Measurements from ENCODE around the gene BST1.

Gene BST1

DNA sequence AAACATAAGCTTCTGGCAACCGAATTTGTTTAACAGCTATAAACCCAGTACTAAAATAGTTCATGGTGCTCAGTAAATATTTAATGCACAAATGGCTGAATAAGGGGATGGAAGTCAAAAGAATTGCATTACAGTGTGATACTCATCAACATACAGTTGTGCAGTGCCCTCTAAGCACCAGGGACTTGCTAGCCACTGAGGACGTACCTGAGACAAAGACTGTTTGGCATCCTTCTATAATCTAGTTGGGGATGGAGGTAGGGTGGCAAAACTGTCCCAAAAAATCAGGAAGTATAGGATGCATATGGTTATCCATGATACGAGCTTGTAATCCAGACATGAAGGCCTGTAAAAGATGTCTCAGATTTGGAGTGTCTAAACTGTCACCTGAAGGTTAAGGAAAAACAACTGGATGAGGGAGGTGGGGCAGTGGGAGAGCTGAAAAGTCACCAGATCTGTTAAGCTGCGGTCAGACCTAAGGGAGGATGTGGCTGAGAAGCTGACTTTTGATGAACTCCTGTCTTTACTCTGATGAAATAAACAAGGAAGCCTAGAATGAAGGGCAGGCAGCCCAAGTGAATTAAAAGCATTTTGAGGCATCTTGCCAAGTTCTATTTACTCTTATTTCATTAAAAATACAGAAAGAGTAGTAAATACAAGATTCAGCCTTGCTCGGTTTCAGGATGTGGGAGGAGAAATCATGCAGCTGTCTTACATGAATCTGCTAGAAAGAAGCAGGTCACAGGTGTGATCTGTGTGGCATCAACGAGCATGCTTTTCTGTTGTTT, 63.2 kb downstream of the BST1 start:
- peak; percentile 98 for DNase-seq (ENCODE audit: low read depth, low spot score)
- peak overlapping the region; percentile 7; the same call in 1 of the 2 replicates for H3K4me3 ChIP-seq (ENCODE audit: low read length)

DNA sequence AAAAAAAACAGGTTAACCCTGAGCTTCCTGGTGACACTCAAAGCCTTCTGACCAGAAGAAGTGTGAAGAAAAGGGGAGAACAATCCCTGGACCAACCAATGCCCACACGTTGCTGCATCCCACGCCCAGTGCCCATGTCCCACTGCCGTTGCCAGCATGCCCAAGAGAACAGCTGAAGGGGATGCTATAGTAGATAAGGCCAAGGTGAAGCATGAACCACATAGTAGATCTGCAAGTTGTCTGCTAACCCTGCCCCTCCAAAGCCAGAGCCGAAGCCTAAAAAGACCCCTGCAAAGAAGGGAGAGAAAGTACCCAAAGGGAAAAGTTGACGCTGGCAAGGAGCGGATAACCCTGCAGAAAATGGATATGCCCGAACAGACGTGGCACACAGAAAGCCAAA, 64.0 kb downstream of the BST1 start:
- DNase-seq (ENCODE audit: low read depth, low spot score), result no peak
- H3K4me3 ChIP-seq (ENCODE audit: low read length), result no peak overlapping the region

DNA sequence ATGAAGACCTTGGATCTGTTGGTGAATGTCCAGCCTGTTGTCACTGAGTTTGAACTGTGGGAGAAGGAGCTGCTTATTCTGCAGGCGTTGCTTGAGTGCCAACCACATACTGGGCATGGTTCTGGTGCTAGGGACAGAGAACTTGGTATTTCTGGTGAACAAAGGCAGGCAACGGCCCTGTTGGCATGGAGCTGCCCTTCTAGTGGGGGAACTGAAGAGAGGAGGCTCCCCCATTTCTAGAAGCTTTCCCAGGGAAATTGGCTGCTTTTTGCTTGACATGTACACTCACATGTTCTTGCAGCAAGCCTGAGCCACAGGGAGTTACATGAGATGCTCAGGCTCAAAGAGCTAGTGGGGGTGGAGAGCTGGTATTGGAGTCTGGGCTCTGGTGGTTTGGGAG, 66.3 kb downstream of the BST1 start:
- no peak for DNase-seq (ENCODE audit: low read depth, low spot score)
- no peak overlapping the region for H3K4me3 ChIP-seq (ENCODE audit: low read length)

DNA sequence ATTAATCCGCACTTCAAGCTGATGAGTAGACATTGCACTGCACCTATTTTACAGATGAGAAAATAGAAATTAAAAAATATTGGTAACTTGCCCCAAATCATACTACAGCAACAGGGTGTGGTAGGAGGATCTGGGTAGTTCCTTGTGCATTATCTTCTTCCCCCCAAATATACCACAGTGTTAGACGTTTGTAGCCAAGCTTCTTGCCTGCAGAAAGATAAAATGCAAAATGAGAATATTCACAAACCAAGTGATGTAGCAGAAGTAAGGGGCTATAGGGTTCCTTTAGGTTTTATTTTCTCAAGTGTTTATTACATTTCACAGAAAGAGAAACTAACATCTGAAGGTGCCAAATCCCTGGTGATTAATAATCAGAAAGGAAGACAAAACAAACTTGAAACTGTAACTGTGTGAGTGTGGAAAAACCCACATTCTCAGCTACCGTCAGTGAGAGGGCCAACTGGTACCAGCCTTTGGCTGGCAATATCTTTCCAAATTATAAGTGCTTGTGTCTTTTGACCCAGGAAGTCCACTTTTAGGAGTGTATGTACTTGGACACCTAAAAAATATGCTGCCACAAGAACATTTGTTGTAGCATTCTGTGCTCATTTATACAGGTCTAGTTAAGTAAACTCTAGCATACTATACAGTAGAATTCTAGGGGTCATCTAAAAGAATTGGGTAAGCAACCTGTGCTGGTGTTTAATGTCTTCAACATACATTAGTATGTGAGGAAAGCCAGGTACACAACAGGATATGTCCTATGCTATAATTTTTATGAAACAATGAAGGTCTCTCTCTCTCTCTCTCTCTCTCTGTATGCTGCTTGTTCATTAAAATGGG, 68.6 kb downstream of the BST1 start:
- no peak for DNase-seq (ENCODE audit: low read depth, low spot score)
- H3K4me3 ChIP-seq (ENCODE audit: low read length), result no peak overlapping the region

DNA sequence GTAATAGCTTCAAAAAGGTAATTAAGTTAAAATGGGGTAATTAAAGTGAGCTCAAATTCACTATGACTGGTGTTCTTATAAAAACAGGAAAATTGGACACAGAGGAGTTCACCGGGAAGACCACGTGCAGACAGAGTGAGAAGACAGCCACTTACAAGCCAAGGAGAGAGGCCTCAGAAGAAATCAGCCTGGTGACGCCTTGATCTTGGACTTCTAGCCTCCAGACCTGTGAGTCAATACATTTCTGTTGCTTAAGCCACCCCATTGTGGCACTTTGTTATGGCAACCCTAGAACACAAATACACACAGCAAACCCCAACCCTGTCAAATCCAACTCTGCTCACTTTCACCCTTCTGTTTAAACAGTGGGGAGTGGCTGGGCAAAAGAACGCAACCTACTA, 71.2 kb downstream of the BST1 start:
- no peak overlapping the region for H3K4me3 ChIP-seq (ENCODE audit: low read length)
- DNase-seq (ENCODE audit: low read depth, low spot score), result no peak

DNA sequence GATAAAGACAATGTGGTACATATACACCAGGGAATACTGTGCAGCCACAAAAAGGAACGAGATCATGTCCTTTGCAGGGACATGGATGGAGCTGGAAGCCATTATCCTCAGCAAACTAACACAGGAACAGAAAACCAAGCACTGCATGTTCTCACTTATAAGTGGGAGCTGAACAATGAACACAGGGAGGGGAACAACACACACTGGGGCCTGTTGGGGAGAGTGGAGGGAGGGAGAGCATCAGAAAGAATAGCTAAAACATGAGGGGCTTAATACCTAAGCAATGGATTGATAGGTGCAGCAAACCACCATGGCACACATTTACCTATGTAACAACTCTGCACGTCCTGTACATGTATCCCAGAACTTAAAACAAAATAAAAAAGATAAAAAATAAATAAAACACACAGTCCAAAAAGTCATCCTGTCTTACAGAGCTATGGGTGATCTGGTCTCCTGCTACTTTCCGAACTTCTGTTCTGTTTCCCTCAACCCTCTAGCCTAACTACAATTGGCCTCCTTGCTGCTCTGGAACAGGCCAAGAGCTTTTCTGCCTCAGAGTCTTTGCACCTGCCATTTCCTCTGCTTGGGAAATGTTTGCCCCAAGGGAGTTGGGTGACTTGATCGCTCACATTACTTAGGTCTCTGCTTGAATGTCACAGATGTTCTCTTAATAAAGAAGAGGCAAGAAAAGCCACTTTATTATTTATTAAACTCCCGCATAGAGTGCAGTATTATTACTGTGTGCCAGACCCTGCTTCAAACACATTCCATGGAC, 74.2 kb downstream of the BST1 start:
- H3K4me3 ChIP-seq (ENCODE audit: low read length), result no peak overlapping the region
- no peak for DNase-seq (ENCODE audit: low read depth, low spot score)

DNA sequence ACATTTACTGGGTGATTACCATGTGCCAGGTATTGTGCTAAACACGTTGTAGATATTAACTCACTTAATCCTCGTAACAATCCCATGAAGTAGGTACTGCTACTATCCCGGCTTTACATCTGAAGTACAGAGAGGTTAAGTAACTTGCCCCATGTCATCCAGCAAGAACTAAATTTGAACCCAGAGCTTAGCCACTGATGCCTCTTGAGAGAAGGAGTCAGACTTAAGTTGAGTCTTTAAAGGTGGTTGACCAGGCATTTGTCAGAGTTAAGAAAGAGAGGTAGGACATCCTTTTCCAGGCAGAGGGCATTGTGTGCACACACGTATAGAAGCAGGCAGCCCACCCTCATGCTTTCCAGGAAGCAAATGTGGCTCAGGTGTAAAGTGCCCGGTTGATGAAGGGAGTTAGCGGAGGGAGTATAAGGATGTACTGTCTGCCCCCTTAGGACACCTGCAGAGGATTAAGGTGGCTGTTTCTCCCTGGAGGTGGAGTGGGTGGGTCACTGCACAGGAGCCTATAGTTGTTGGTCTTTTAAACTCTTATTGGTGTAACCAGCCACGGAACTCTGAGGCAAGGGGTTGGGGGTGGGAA, 74.9 kb downstream of the BST1 start:
- H3K4me3 ChIP-seq (ENCODE audit: low read length), result peak overlapping the region; percentile 68
- peak; percentile 56 for DNase-seq (ENCODE audit: low read depth, low spot score)

DNA sequence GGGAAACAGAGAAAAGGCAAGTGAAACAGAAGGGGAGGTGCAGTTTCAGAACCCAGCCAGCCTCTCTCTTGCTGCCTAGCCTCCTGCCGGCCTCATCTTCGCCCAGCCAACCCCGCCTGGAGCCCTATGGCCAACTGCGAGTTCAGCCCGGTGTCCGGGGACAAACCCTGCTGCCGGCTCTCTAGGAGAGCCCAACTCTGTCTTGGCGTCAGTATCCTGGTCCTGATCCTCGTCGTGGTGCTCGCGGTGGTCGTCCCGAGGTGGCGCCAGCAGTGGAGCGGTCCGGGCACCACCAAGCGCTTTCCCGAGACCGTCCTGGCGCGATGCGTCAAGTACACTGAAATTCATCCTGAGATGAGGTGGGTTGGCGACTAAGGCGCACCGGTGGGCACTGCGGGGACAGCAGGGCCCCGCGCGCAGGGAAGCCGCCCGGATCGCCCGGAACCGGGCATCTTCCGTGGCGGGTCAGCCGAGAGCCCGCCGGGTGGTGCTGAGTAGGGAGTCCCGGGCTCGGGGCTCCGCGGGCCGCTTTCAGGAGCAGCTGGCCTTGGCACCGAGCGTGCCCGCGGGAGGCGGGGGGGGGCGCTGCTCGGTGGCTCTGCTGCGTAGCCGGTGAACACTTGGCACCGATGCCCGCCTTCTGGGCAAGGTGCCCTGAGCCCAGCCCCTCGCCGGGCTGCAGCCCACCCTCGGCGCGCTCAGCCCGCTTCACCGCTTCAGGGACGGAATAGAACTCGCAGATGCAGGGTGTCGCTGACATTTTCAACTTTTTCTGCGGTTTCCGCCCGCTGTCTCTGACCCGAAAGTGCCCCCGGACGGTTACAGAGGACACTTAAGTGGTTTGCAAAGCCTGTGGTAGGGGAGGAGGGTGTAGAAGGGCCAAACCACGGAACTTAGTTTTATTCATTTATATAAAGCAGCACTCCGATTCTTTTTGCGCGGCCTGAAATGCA, 75.7 kb downstream of the BST1 start, which contains the start of gene CD38:
CD38 (plus strand) TSS at position 40 of the 953 bp plus-strand sequence; CDS start at position 127, 87 bp downstream.
- DNase-seq (ENCODE audit: low read depth, low spot score), result no peak

DNA sequence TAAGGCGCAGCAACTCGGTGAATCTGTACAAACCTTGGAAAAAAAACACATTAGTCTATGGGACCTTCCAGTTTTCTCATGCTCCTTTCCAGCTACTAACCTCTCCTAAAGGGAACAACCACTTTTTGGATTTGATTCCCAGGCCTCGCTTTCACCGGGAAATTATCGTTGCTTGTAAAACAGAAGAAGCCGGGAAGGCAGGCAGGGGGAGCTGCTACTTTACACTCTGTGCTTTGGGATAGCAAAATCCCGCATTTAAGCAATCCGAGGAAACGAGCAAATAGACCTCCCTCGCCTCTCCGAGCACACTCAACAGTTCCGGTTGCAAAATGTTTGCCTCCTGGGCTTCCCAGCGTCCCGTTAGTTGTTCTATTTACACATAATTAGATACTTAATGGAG, 76.4 kb downstream of the BST1 start:
- no peak for DNase-seq (ENCODE audit: low read depth, low spot score)
- H3K4me3 ChIP-seq (ENCODE audit: low read length), result peak overlapping the region; percentile 68

More for the DNA sequence above, 75.7 kb downstream of the BST1 start, which contains the start of gene CD38:
- peak within 1 kb of the TSS; percentile 68 for H3K4me3 ChIP-seq (ENCODE audit: low read length)

DNA sequence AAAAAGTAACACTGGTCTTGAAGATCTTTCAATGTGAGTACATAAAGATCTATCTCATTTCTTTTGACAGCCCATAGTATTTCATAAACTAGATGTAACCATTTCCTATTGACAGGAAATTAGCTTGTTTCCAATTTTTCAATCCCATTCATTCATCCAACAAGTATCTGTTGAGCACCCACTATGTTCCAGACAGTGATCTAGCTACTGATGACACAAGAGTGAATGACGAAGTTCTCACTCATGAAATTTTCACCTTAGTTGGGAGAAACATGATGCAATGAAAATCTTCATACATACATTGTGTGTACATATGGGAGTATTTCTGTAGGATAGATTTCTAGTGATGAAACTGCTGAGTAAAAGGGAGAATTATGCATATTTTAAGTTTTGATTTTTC, 76.9 kb downstream of the BST1 start:
- no peak overlapping the region for H3K4me3 ChIP-seq (ENCODE audit: low read length)
- DNase-seq (ENCODE audit: low read depth, low spot score), result no peak

DNA sequence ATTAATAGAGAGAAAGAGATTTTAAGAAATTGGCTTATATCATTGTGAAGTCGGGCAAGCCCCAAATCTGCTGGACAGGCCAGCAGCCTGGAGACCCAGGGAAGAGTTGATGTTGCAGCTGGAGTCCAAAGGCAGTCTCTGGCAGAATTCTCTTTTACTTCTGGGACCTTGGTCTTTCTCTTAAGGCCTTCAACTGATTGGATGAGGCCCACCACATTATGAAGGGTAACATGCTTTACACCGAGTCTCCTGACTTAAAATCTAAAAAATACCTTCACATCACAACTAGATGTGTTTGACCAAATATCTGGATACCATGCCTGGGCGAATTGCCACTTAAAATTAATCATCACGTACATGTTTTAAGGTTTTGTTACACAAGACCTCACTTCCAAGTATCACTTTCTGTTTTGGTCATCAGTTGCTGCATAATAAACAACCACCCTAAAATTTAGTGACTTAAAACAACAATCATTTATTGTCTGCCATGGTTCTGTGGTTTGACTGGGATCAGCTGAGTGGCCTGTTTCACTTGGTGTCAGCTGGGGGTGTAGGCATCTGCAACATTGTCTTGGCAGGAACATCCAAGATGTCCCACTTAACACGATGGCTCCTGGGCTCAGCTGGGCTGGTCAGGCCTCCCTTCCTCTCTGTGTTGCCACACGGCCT, 78.7 kb downstream of the BST1 start:
- no peak for DNase-seq (ENCODE audit: low read depth, low spot score)
- no peak overlapping the region for H3K4me3 ChIP-seq (ENCODE audit: low read length)

Measured in Jurkat, Clone E6-1 (cell line).